Keratinocyte (primary cell): ENCODE results near the gene RHOB.

Experiments used
- CTCF ChIP-seq, 3 experiments: IDR thresholded peaks in 1 of 3; conservative IDR thresholded peaks in 1 of 3; optimal IDR thresholded peaks in 1 of 3; 2 replicates in 2 of 3; 3 replicates in 1 of 3; pipeline versions ENCODE3 to v1.5.1; 2011; ENCODE audit warnings: low read length in 3 of 3, mild to moderate bottlenecking in 3 of 3, moderate library complexity in 2 of 3, control low read depth in 1 of 3, inconsistent platforms in 1 of 3; ENCODE audit not compliant: insufficient read depth in 2 of 3; ENCODE audit errors: extremely low read depth in 1 of 3
- EZH2 ChIP-seq: IDR thresholded peaks from one replicate; pipeline ENCODE4 v1.6.1; 2012; ENCODE audit warnings: inconsistent platforms, mild to moderate bottlenecking, low read length, moderate library complexity

- no peak for TF ChIP-seq EZH2
- no peak for TF ChIP-seq CTCF (optimal IDR thresholded peaks at IDR 0.05 in 1 of 3, IDR thresholded peaks at IDR 0.05 in 1 of 3, conservative IDR thresholded peaks at IDR 0.05 in 1 of 3; ENCODE audit: extremely low read depth in 1 of 3, insufficient read depth in 2 of 3, low read length in 3 of 3)
Observed at GRCh38 chr2:20491739-20492531, 45.1 kb downstream of the RHOB start.
